IPS DF 4.7 (cell line): Measurements from ENCODE around the gene TGFB2.
"Not testable (repeated sequence)": the region's sequence is repeated elsewhere in the genome, so short reads cannot be mapped to it uniquely, and the experiment has no call there.

Source experiments
- DNase-seq: peaks from one replicate; pipeline ENCODE4 v3.0.0-alpha.2; 2013; ENCODE audit warnings: low spot score; ENCODE audit errors: extremely low read depth

TGFB2 gene

GRCh38 chr1:218344814-218345672 lies at the start of gene TGFB2:
Gene TGFB2 (plus strand): TSS chr1:218345336. CDS start chr1:218346702, 1,366 bp downstream.
- DNase-seq: no peak

GRCh38 chr1:218296162-218296561 lies 49.0 kb upstream of the TGFB2 start:
- no peak for DNase-seq

GRCh38 chr1:218297461-218297860 lies 47.7 kb upstream of the TGFB2 start:
- no peak for DNase-seq

GRCh38 chr1:218297867-218298266 lies 47.3 kb upstream of the TGFB2 start:
- DNase-seq: no peak

GRCh38 chr1:218298398-218298797 lies 46.7 kb upstream of the TGFB2 start:
- DNase-seq: no peak

GRCh38 chr1:218299416-218299815 lies 45.7 kb upstream of the TGFB2 start:
- DNase-seq: no peak

- no peak for DNase-seq
Measured at GRCh38 chr1:218301217-218301616, 43.9 kb upstream of the TGFB2 start.

- no peak for DNase-seq
Measured at GRCh38 chr1:218302155-218302554, 43.0 kb upstream of the TGFB2 start.

GRCh38 chr1:218303176-218303879 lies 41.8 kb upstream of the TGFB2 start:
- DNase-seq: no peak

GRCh38 chr1:218304281-218305039 lies 40.7 kb upstream of the TGFB2 start:
- DNase-seq: no peak

- DNase-seq: no peak
Measured at GRCh38 chr1:218305472-218306064, 39.6 kb upstream of the TGFB2 start.

- no peak for DNase-seq
Measured at GRCh38 chr1:218312509-218312908, 32.6 kb upstream of the TGFB2 start.

GRCh38 chr1:218314316-218314715 lies 30.8 kb upstream of the TGFB2 start:
- no peak for DNase-seq

- DNase-seq: no peak
Measured at GRCh38 chr1:218315638-218316037, 29.5 kb upstream of the TGFB2 start.

GRCh38 chr1:218317061-218317460 lies 28.1 kb upstream of the TGFB2 start:
- no peak for DNase-seq

GRCh38 chr1:218320182-218320581 lies 25.0 kb upstream of the TGFB2 start:
- DNase-seq: not testable (repeated sequence)

- no peak for DNase-seq
Measured at GRCh38 chr1:218322762-218323161, 22.4 kb upstream of the TGFB2 start.

- no peak for DNase-seq
Measured at GRCh38 chr1:218323568-218324225, 21.4 kb upstream of the TGFB2 start.

- no peak for DNase-seq
Measured at GRCh38 chr1:218324226-218324580, 20.9 kb upstream of the TGFB2 start.

- no peak for DNase-seq
Measured at GRCh38 chr1:218328769-218329168, 16.4 kb upstream of the TGFB2 start.

GRCh38 chr1:218330043-218330623 lies 15.0 kb upstream of the TGFB2 start:
- no peak for DNase-seq
